Tibial nerve (tissue), 4 donors: Measurements from ENCODE around the gene HOXA2. TPM values are rescaled to one million over a fixed set of nuclear protein-coding genes. Genes with fewer than 3 reads are reported as not detected.

Experiments used
- DNase-seq, 2 donors: peaks; one replicate each; pipeline ENCODE4 v3.0.0-alpha.2; 2019; ENCODE audit warnings: low spot score in 2 of 2
- H3K27ac ChIP-seq, 4 donors: fragments of 200-600 bp; sonication (generic) in 3 of 4; one replicate each; pipeline ENCODE4 v1.5.1; 2017 to 2019; ENCODE audit warnings: mild to moderate bottlenecking in 1 of 4
- H3K27me3 ChIP-seq, 2 donors: fragments of 200-600 bp; sonication (generic) in 1 of 2; one replicate each; pipeline versions ENCODE4 v1.5.1 to v1.6.0; 2017 to 2019
- H3K36me3 ChIP-seq, 3 donors: fragments of 200-600 bp; sonication (generic); one replicate each; pipeline ENCODE4 v1.5.1; 2018 to 2019
- H3K4me1 ChIP-seq, 4 donors: fragments of 200-600 bp; sonication (generic) in 3 of 4; one replicate each; pipeline ENCODE4 v1.5.1; 2017 to 2019
- H3K4me3 ChIP-seq, 4 donors: fragments of 200-600 bp; sonication (generic) in 3 of 4; one replicate each; pipeline ENCODE4 v1.5.1; 2017 to 2019; ENCODE audit warnings: mild to moderate bottlenecking in 1 of 4, moderate library complexity in 1 of 4
- H3K9me3 ChIP-seq, 4 donors: fragments of 200-600 bp; sonication (generic) in 3 of 4; one replicate each; pipeline ENCODE4 v1.5.1; 2017 to 2019
- EP300 ChIP-seq, 2 donors: sonication (generic); formaldehyde crosslinking; IDR thresholded peaks; one replicate each; pipeline ENCODE4 v1.6.1; 2017; ENCODE audit warnings: antibody characterized with exemption in 2 of 2, mild to moderate bottlenecking in 1 of 2
- POLR2A ChIP-seq, 2 donors: fragments of 450-650 bp; IDR thresholded peaks; one replicate each; pipeline ENCODE4 v1.6.1; 2017; ENCODE audit warnings: antibody characterized with exemption in 2 of 2, mild to moderate bottlenecking in 2 of 2, moderate library complexity in 2 of 2
- whole genome bisulfite sequencing, 2 donors: methylation state at CpG; one replicate each; pipeline ENCODE4 v1.1.5; 2018; 5-methylcytosine and 5-hydroxymethylcytosine counted together
- total RNA-seq, 4 donors: library from RNA; depleted of rRNA; stranded (reverse); fragments of >200 nt; gene quantifications; one replicate each; pipeline ENCODE4 v1.1.0, GENCODE V29; 2016
- TF ChIP-seq, protein P1 (sequence below), 5 experiments: fragments of 200-600 bp in 3 of 5; fragments of 450-650 bp in 2 of 5; sonication (generic) in 3 of 5; IDR thresholded peaks; one replicate each; pipeline ENCODE4 v1.5.1; 2016 to 2019; ENCODE audit warnings: antibody characterized with exemption in 5 of 5, mild to moderate bottlenecking in 3 of 5, moderate library complexity in 2 of 5

The HOXA2 gene
- total RNA-seq, 4 donors from 2014 or later, result 2.5 to 5.9 (median 5.2) TPM

- no peak overlapping the region for H3K27ac ChIP-seq
- DNase-seq, result no peak
- H3K9me3 ChIP-seq, result no peaks in the 10 kb centered on the region
- WGBS, 2 donors, result 94 to 100% methylated on average over 1 of the region's 1 CpG
- no peaks in the 10 kb centered on the region for H3K36me3 ChIP-seq
- peaks cover 0 to 11% (median 2%) of the 10 kb centered on the region in 4 donors for H3K4me1 ChIP-seq
- TF ChIP-seq, protein P1, sequence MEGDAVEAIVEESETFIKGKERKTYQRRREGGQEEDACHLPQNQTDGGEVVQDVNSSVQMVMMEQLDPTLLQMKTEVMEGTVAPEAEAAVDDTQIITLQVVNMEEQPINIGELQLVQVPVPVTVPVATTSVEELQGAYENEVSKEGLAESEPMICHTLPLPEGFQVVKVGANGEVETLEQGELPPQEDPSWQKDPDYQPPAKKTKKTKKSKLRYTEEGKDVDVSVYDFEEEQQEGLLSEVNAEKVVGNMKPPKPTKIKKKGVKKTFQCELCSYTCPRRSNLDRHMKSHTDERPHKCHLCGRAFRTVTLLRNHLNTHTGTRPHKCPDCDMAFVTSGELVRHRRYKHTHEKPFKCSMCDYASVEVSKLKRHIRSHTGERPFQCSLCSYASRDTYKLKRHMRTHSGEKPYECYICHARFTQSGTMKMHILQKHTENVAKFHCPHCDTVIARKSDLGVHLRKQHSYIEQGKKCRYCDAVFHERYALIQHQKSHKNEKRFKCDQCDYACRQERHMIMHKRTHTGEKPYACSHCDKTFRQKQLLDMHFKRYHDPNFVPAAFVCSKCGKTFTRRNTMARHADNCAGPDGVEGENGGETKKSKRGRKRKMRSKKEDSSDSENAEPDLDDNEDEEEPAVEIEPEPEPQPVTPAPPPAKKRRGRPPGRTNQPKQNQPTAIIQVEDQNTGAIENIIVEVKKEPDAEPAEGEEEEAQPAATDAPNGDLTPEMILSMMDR (IDR thresholded peaks at IDR 0.05), result no peak
- no peak for TF ChIP-seq POLR2A (IDR thresholded peaks at IDR 0.05)
- no peak for TF ChIP-seq EP300 (IDR thresholded peaks at IDR 0.05)
- H3K27me3 ChIP-seq, result no peaks in the 10 kb centered on the region
- no peak overlapping the region for H3K4me3 ChIP-seq
Measured at GRCh38 chr7:27068259-27068658, 34.2 kb downstream of the HOXA2 start.

DNA sequence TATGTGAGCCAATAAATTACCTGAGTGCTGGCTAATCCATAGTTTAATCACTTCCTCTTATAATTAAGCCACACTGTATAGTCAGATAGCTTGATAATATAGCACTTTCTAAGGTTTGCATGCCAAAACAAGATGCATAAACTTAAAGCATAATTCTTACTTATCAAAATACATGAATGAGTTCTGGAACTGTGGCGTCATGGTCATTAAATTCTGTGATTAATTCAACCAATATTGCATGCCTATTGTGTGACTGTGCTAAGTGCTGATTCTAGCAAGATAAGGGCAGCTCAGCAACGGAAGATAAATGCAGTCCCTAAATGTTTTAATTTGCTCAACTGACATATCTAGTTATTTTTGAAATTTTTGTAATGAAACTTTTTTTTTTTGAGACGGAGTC lies 36.3 kb downstream of the HOXA2 start:
- Histone ChIP-seq H3K27ac (no peak overlapping the region), H3K36me3 (no peaks in the 10 kb centered on the region), H3K9me3 (no peaks in the 10 kb centered on the region), H3K4me3 (no peak overlapping the region), H3K4me1 (peaks cover 0 to 11% (median 2%) of the 10 kb centered on the region in 4 donors), H3K27me3 (no peaks in the 10 kb centered on the region)
- WGBS, 2 donors, result 86 to 87% methylated on average over 3 of the region's 3 CpGs
- no peak for DNase-seq
- TF ChIP-seq EP300 (IDR thresholded peaks at IDR 0.05) (no peak), POLR2A (IDR thresholded peaks at IDR 0.05) (no peak)
- TF ChIP-seq, protein P1 (IDR thresholded peaks at IDR 0.05), result no peak

- TF ChIP-seq EP300 (IDR thresholded peaks at IDR 0.05) (no peak), POLR2A (IDR thresholded peaks at IDR 0.05) (no peak)
- TF ChIP-seq, protein P1 (IDR thresholded peaks at IDR 0.05), result no peak
- Histone ChIP-seq H3K4me1 (peaks cover 0 to 11% (median 2%) of the 10 kb centered on the region in 4 donors), H3K27ac (no peak overlapping the region), H3K4me3 (no peak overlapping the region), H3K9me3 (no peaks in the 10 kb centered on the region), H3K27me3 (no peaks in the 10 kb centered on the region), H3K36me3 (no peaks in the 10 kb centered on the region)
- 92 to 96% methylated on average over 2 of the region's 2 CpGs for WGBS, 2 donors
- no peak for DNase-seq
Measured at GRCh38 chr7:27065709-27066108, 36.8 kb downstream of the HOXA2 start.

DNA sequence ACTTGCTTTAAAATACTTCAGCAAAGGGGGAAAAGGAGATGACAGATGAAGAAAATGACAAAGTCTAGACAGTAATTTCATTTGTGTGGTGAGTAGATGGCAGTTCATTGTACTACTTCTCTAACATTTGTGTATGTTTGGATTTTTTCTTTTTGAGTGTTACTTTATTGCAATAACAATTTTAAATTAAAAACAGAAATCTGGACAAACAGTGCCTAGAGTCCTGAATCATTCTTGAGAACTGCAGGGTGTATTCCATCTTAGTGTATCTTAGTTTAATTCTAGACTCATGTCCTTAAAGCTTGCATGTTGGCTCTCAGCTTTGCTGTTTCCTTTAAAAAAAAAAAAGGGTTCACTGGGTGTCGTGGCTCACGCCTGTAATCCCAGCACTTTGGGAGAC lies 37.8 kb downstream of the HOXA2 start:
- no peak for TF ChIP-seq EP300 (IDR thresholded peaks at IDR 0.05)
- TF ChIP-seq POLR2A (IDR thresholded peaks at IDR 0.05), result no peak
- TF ChIP-seq, protein P1 (IDR thresholded peaks at IDR 0.05), result no peak
- peaks cover 0 to 11% (median 2%) of the 10 kb centered on the region in 4 donors for H3K4me1 ChIP-seq
- no peaks in the 10 kb centered on the region for H3K36me3 ChIP-seq
- no peak overlapping the region for H3K27ac ChIP-seq
- no peaks in the 10 kb centered on the region for H3K9me3 ChIP-seq
- H3K27me3 ChIP-seq, result no peaks in the 10 kb centered on the region
- no peak for DNase-seq
- WGBS, 2 donors, result 59 to 78% methylated on average over 2 of the region's 2 CpGs
- H3K4me3 ChIP-seq, result no peak overlapping the region

DNA sequence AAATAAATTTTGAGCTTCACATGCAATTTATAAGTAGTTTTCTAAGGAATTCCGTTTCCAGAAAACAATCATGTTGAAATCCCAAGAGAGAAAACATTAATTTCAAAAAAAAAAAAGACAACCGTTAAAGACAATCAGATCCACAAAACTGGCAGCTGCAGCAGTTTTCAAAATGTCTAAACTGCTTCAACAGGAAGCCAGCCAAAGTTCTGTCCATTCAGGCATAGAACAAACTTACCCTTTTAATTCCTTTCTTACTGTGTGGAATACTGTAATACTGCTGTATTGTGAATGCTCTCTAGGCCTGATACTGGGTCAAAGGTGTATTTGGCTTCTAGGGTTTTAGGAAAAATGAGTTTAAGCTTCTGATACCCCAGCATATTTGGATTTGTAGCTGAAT lies 38.3 kb downstream of the HOXA2 start:
- H3K27me3 ChIP-seq, result no peaks in the 10 kb centered on the region
- no peaks in the 10 kb centered on the region for H3K9me3 ChIP-seq
- H3K4me1 ChIP-seq, result peaks cover 0 to 11% (median 2%) of the 10 kb centered on the region in 4 donors
- DNase-seq, result no peak
- 2 to 13% methylated on average over 2 of the region's 2 CpGs for WGBS, 2 donors
- H3K4me3 ChIP-seq, result no peak overlapping the region
- H3K36me3 ChIP-seq, result no peaks in the 10 kb centered on the region
- no peak overlapping the region for H3K27ac ChIP-seq
- TF ChIP-seq POLR2A (IDR thresholded peaks at IDR 0.05) (no peak), EP300 (IDR thresholded peaks at IDR 0.05) (no peak)
- TF ChIP-seq, protein P1 (IDR thresholded peaks at IDR 0.05), result no peak
